ENCODE data around the gene PAPSS1.
"Not testable (repeated sequence)": the region's sequence is repeated elsewhere in the genome, so short reads cannot be mapped to it uniquely, and the experiment has no call there.

PAPSS1 gene

DNA sequence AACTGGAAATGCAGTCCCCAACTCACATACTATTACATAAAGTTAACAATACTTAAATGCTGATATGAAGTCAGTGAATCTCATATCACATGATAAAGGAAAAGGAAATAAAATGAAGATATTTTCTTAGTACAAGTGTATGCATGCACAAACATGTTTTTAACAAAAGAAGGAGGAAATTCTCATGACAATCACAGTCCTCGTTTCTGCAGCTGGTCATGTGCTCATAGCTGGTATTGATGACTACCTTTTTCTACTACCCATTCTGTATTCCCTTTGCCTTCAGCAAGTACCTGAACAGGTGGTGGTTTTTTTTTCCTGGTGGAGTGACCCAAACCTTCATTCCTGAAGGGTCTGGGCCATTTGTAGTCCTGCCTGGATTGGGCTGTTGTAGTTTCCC, 3.3 kb upstream of the PAPSS1 start:
- not testable (repeated sequence) for H3K27me3 ChIP-seq (replicated peaks; ENCODE audit: control insufficient read depth, insufficient read depth, low read length); H3K4me3 ChIP-seq (ENCODE audit: low read length); DNase-seq (ENCODE audit: low read depth); H3K36me3 ChIP-seq (ENCODE audit: control insufficient read depth, insufficient read depth, low read length, severe bottlenecking); H3K9me3 ChIP-seq (ENCODE audit: control insufficient read depth, low read length); H3K9ac ChIP-seq (ENCODE audit: low read length)
- H3K4me1 ChIP-seq (ENCODE audit: control insufficient read depth, insufficient read depth, low read length), result peaks cover 19% of the 10 kb centered on the region

DNA sequence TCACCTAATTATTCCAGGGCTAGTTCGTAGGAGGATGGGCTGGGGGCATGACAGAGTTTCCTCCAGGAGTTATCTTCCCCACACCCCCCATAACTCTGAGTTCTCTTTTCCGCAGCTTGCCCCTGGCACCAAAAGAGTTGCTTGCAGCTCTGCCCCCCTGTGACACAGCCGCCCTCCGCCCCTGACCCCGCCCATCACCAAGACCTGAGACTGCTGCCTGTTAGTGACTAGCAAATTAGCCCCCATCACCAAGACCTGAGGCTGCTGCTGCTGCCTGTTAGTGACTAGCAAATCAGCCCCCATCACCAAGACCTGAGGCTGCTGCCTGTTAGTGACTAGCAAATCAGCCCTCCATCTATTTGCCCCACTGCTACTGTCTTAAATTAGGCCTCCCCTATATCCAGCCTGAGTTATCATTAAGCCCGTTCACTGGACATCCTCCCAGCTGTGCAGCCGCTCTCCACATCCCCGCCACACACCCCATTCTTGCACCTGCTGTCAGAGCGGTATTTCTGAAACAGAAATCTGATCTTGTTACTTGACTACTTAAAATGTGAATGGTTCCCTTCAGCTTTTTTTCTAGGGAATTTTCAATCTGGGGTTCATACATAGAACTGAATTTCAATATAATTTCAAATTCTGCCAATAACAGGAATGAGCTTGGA, 1.5 kb upstream of the PAPSS1 start:
- Histone ChIP-seq H3K9me3 (ENCODE audit: control insufficient read depth, low read length) (no peaks in the 10 kb centered on the region), H3K4me1 (ENCODE audit: control insufficient read depth, insufficient read depth, low read length) (peaks cover 28% of the 10 kb centered on the region), H3K36me3 (ENCODE audit: control insufficient read depth, insufficient read depth, low read length, severe bottlenecking) (no peaks in the 10 kb centered on the region), H3K4me3 (ENCODE audit: low read length) (peak overlapping the region; percentile 97), H3K9ac (ENCODE audit: low read length) (no peak overlapping the region), H3K27me3 (replicated peaks; ENCODE audit: control insufficient read depth, insufficient read depth, low read length) (no peaks in the 10 kb centered on the region)
- DNase-seq (ENCODE audit: low read depth), result no peak

GRCh38 chr4:107719207-107719921, 670 bp downstream of the PAPSS1 start:
- Histone ChIP-seq H3K4me3 (ENCODE audit: low read length) (peak overlapping the region; percentile 97), H3K9me3 (ENCODE audit: control insufficient read depth, low read length) (no peaks in the 10 kb centered on the region), H3K27me3 (replicated peaks; ENCODE audit: control insufficient read depth, insufficient read depth, low read length) (no peaks in the 10 kb centered on the region), H3K9ac (ENCODE audit: low read length) (peak overlapping the region; percentile 92), H3K36me3 (ENCODE audit: control insufficient read depth, insufficient read depth, low read length, severe bottlenecking) (peaks cover 4% of the 10 kb centered on the region), H3K4me1 (ENCODE audit: control insufficient read depth, insufficient read depth, low read length) (peaks cover 26% of the 10 kb centered on the region)
- peak; percentile 59 for DNase-seq (ENCODE audit: low read depth)

DNA sequence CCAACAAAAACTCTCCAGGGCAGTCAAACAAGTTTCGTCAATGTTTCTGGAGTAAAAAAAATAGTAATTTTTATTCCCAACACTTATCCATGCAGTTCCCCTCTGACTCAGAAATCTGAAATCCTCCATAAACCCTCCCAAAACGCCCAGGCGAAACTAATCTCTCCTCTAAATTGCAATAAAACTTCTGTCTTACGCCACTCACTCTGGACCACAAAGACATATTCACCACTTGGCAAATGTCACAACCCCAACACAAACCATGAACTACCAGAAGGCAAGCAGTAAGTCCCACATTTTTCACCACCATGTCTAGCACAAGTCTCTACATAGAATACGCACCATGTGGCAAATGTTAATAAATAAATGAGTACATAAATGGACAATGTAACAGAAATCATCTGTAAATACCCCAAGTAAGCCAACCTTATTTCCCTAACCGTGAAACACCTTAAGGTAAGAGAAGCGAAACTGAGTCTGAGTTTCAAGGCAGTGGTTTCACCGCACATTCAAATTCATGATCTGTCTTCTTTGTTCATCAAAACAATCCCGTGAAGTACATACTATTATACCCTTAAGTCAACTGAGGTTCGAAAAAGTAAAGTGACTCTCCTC, 1.6 kb downstream of the PAPSS1 start:
- Histone ChIP-seq H3K9me3 (ENCODE audit: control insufficient read depth, low read length) (no peaks in the 10 kb centered on the region), H3K27me3 (replicated peaks; ENCODE audit: control insufficient read depth, insufficient read depth, low read length) (no peaks in the 10 kb centered on the region), H3K9ac (ENCODE audit: low read length) (peak overlapping the region; percentile 92), H3K4me3 (ENCODE audit: low read length) (peak overlapping the region; percentile 97), H3K4me1 (ENCODE audit: control insufficient read depth, insufficient read depth, low read length) (peaks cover 31% of the 10 kb centered on the region), H3K36me3 (ENCODE audit: control insufficient read depth, insufficient read depth, low read length, severe bottlenecking) (peaks cover 4% of the 10 kb centered on the region)
- DNase-seq (ENCODE audit: low read depth), result peak; percentile 35

GRCh38 chr4:107714256-107714655, 5.8 kb downstream of the PAPSS1 start:
- Histone ChIP-seq H3K9ac (ENCODE audit: low read length) (no peak overlapping the region), H3K36me3 (ENCODE audit: control insufficient read depth, insufficient read depth, low read length, severe bottlenecking) (peaks cover 4% of the 10 kb centered on the region), H3K27me3 (replicated peaks; ENCODE audit: control insufficient read depth, insufficient read depth, low read length) (no peaks in the 10 kb centered on the region), H3K4me1 (ENCODE audit: control insufficient read depth, insufficient read depth, low read length) (peaks cover 36% of the 10 kb centered on the region), H3K4me3 (ENCODE audit: low read length) (no peak overlapping the region), H3K9me3 (ENCODE audit: control insufficient read depth, low read length) (no peaks in the 10 kb centered on the region)
- no peak for DNase-seq (ENCODE audit: low read depth)

DNA sequence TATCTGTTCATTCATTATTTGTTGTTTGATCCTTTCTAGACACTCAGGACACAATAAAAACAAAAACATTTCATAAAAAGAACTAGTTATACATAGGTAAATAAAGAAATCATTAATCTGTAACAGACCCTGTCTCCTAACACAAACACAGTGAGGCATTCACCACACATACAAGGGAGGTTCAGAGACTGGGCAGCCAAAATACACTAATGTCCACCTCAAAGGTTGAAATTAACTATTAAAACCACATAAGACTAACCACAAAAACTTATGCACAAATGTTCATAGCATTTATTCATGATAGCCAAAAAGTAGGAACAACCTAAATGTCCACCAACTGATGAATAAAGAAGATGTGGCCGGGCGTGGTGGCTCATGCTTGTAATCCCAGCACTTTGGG, 7.8 kb downstream of the PAPSS1 start:
- H3K9me3 ChIP-seq (ENCODE audit: control insufficient read depth, low read length), result no peaks in the 10 kb centered on the region
- no peak for DNase-seq (ENCODE audit: low read depth)
- H3K27me3 ChIP-seq (replicated peaks; ENCODE audit: control insufficient read depth, insufficient read depth, low read length), result no peaks in the 10 kb centered on the region
- H3K36me3 ChIP-seq (ENCODE audit: control insufficient read depth, insufficient read depth, low read length, severe bottlenecking), result peaks cover 4% of the 10 kb centered on the region
- H3K4me3 ChIP-seq (ENCODE audit: low read length), result no peak overlapping the region
- H3K4me1 ChIP-seq (ENCODE audit: control insufficient read depth, insufficient read depth, low read length), result peaks cover 18% of the 10 kb centered on the region
- H3K9ac ChIP-seq (ENCODE audit: low read length), result no peak overlapping the region

DNA sequence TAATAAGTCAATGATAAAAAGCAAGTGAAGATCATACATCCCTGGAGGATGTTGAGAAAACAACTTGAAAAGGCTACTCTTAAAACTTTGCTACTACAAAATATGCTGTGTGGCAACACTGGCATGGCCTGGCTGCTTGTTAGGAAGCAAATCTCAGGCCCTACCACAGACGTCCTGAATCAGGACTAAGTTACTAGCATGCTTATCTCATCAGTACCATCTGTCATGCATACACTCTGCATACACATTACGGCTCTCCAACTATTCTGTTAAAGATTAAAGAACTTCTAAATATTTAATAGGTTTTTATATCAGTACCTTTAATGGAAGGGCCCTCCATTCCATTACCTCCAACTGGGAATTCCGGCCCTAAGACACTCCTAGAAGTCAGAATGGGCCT, 8.2 kb downstream of the PAPSS1 start:
- Histone ChIP-seq H3K27me3 (replicated peaks; ENCODE audit: control insufficient read depth, insufficient read depth, low read length) (no peaks in the 10 kb centered on the region), H3K9me3 (ENCODE audit: control insufficient read depth, low read length) (no peaks in the 10 kb centered on the region), H3K4me1 (ENCODE audit: control insufficient read depth, insufficient read depth, low read length) (peaks cover 18% of the 10 kb centered on the region), H3K36me3 (ENCODE audit: control insufficient read depth, insufficient read depth, low read length, severe bottlenecking) (peaks cover 4% of the 10 kb centered on the region), H3K4me3 (ENCODE audit: low read length) (no peak overlapping the region), H3K9ac (ENCODE audit: low read length) (no peak overlapping the region)
- no peak for DNase-seq (ENCODE audit: low read depth)

GRCh38 chr4:107710493-107711459, 9.3 kb downstream of the PAPSS1 start:
- no peak overlapping the region for H3K4me3 ChIP-seq (ENCODE audit: low read length)
- H3K27me3 ChIP-seq (replicated peaks; ENCODE audit: control insufficient read depth, insufficient read depth, low read length), result no peaks in the 10 kb centered on the region
- peaks cover 4% of the 10 kb centered on the region for H3K36me3 ChIP-seq (ENCODE audit: control insufficient read depth, insufficient read depth, low read length, severe bottlenecking)
- H3K9me3 ChIP-seq (ENCODE audit: control insufficient read depth, low read length), result peaks cover 9% of the 10 kb centered on the region
- H3K9ac ChIP-seq (ENCODE audit: low read length), result no peak overlapping the region
- no peak for DNase-seq (ENCODE audit: low read depth)
- peaks cover 18% of the 10 kb centered on the region for H3K4me1 ChIP-seq (ENCODE audit: control insufficient read depth, insufficient read depth, low read length)

GRCh38 chr4:107709916-107710315, 10.1 kb downstream of the PAPSS1 start:
- Histone ChIP-seq H3K27me3 (replicated peaks; ENCODE audit: control insufficient read depth, insufficient read depth, low read length) (no peaks in the 10 kb centered on the region), H3K9ac (ENCODE audit: low read length) (no peak overlapping the region), H3K4me3 (ENCODE audit: low read length) (no peak overlapping the region), H3K9me3 (ENCODE audit: control insufficient read depth, low read length) (peaks cover 18% of the 10 kb centered on the region), H3K4me1 (ENCODE audit: control insufficient read depth, insufficient read depth, low read length) (peaks cover 18% of the 10 kb centered on the region), H3K36me3 (ENCODE audit: control insufficient read depth, insufficient read depth, low read length, severe bottlenecking) (peaks cover under 1% of the 10 kb centered on the region)
- no peak for DNase-seq (ENCODE audit: low read depth)

- Histone ChIP-seq H3K4me3 (ENCODE audit: low read length) (no peak overlapping the region), H3K27me3 (replicated peaks; ENCODE audit: control insufficient read depth, insufficient read depth, low read length) (no peaks in the 10 kb centered on the region), H3K4me1 (ENCODE audit: control insufficient read depth, insufficient read depth, low read length) (peaks cover 11% of the 10 kb centered on the region), H3K9ac (ENCODE audit: low read length) (no peak overlapping the region), H3K36me3 (ENCODE audit: control insufficient read depth, insufficient read depth, low read length, severe bottlenecking) (no peaks in the 10 kb centered on the region), H3K9me3 (ENCODE audit: control insufficient read depth, low read length) (peaks cover 29% of the 10 kb centered on the region)
- no peak for DNase-seq (ENCODE audit: low read depth)
Measured at GRCh38 chr4:107708225-107708624, 11.8 kb downstream of the PAPSS1 start.
